Anterior cingulate cortex (tissue), 58 donors: ENCODE measurements around the gene VAV1.
"Not testable (repeated sequence)": the region's sequence is repeated elsewhere in the genome, so short reads cannot be mapped to it uniquely, and the experiment has no call there.

Experiments
- DNase-seq, 58 donors: peaks; one replicate each; lab custom pipeline; 2025; lab: John Stamatoyannopoulos, UW

Gene VAV1

DNA sequence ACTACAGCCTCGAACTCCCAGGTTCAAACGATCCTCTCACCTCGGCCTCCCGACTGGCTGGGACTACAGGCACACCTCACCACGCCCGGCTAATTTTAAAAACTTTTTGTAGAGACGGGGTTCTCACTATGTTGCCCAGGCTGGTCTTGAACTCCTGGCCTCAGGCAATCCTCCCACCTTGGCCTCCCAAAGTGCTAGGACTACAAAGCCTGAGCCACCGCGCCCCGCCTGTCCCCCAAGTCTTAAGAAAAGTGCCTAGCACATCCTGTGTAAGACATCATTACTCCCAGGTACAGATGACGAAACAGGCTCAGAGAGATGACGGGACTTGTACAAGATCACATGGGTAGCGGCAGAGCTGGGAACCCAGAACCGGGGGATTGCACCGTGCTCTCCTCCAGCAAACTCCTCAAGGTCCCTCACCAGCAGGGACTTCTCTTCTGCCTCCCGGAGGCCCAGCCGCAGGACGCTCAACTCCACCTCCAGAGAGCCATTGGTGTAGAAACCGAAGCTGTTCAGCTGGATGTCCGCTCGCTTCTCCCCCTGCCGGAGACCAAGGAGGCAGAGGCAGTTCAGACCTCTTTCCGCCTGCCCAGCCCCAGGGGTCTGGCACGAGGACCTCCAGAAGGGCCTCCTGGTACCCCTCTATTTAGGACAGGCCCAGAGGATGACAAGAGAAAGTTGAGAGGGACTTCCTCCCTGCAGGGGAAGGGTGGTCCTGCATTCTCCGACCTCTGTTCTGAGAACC, 36.2 kb upstream of the VAV1 start:
- DNase-seq = peak in 51 of 58 donors; percentile 9 to 72 (median 47)

DNA sequence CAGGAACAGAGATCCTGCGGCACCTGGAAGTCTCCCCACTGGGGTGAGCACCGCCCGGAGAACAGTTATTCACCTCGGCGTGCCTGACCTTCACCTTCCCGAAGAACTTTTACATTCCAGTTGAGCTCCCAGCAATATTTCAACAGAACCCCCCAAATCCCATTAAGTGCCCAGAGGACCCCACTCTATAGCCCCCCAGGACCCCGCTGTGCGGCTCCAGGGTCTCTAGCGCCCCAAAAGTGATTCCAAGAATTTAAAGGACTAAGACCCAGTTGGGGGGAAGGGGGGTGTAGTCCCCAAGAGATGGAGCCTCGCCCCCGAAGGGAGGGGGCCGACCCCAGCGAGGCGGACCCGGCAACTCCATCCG, 35.6 kb upstream of the VAV1 start:
- peak in 5 of 58 donors; percentile 42 to 65 (median 56) for DNase-seq

DNA sequence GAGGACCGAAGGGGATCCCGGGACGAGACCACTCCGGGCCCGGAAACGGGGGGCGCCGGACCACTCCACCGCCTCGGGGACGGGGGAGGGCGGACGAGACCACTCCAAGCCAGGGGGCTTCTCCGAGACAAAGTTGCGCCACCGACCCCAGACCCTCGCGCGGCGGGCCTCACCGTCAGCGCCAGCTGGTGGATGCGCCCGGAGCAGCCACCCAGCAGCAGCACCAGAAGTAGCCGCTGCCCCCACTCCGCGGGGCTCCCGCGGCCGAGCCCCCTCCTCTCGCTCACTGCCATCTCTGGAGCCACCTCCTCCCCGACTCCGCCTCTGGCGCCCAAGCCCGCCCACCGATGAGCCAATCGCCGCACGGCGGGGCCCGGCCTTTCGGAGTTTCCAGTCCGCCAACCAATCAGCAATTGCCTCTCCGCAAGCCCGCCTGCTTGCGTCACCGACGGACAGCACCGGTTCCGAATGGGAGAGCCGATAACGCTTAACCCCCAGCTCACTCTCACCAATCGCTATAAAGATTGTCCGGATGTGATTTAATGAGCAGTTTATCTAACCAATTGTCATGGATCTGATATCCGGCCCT, 35.1 kb upstream of the VAV1 start, which contains the start of gene GPR108:
Gene GPR108 (minus strand): TSS at position 297 of the 589 bp plus-strand sequence. CDS start 4 bp downstream, at position 293.
- peak; percentile 96 to 100 (median 100) for DNase-seq

DNA sequence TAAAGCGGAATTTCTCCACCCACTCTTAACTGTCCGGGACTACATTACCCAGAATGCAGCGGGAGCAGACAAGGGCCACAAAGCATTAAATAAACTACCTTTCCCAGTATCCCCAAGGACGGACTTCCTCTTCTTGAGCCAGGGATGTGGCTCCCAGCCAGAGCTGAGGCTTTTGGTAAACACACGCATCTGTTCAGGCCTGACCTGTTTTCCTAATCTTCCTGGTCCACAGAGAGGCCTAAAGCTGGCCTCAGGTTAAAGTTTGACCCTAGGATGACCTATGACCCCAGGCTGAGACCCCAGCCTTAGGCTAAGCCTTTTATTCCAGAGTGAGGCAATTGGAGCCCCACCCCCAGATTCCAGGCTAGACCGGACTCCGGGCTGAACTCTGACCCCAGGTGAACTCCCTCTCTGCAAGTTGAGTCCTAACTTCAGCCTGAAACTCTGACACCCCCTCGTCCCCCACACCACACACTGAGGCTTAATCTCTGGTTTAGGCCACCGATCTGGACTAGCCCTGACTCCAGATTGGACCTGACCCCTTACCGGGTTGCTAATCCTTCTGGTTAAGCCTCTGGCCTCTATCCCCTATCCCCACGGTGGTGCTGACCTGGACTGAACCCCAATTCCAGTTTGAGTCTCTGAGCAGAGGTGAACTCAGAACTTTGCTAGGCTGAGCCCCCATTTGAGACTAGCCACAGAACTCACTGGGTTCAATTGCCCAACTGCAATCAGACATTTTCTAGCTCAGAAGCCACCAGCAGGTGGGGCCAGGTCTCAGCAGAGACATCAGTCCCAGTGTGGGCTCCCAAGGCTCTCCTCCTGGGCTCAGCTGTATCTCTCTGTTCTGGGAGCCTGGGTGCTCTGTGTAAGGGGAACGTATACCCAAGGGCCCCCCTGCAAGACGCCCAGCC, 34.4 kb upstream of the VAV1 start:
- DNase-seq = peak in 54 of 58 donors; percentile 22 to 100 (median 63)

DNA sequence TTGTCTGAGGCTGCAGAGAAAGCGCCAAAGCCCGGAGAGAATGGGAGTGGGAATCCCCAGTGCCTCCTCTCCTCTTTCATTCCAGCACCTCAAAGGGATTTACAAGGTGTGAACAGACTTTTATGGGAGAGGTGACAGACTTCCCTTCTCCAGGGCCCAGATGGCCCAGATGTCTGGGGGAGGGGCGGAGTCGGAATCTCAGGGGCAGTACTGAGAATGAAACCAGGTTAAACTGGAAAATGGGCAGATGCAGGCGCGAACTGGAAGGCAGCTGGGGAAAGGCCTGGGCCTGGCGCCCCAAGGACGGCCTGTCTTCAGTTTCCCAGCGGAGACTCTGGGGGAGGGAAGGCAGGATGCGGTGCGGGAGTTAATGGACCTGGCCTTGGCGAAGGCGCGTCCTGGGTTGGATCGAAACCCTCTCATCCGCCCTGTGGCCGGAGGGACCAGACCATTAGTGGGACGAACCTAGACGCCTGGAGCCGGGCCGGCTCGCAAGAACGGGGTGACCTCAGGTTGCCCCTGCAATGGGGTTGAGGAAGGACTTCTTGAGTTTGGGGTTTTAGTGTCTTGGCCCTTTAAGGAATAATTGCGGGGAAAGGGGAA, 33.6 kb upstream of the VAV1 start:
- DNase-seq = peak in 3 of 58 donors; percentile 40 to 54 (median 54)

DNA sequence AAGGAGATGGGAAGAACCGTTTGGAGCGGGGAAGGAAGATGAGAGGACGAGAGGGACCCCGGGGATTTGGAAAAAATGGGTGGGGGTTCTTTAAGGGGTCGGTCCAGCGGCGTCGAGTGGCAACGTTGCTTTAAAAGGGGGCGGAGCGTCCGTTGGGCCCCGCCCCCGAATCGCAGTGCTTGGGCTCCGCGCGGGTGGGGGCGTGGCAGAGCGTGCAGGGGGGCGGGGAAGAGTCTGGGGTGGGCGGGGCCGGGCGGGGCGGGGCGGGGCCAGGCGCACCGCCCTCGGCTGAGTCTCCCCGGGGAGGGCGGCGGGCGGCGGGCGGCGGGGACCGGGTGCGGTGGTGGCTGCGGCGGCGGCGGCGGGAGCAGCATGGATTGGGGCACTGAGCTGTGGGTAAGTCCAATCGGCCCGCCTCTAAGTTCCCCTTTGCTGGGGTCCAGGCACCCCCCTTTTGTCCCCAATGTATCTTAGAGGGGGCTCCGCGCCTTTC, 33.1 kb upstream of the VAV1 start, which contains the start of gene TRIP10:
Gene TRIP10 (plus strand): TSS at position 291 of the 493 bp plus-strand sequence. CDS start 82 bp downstream, at position 373.
- peak in 54 of 58 donors; percentile 6 to 80 (median 64) for DNase-seq

DNA sequence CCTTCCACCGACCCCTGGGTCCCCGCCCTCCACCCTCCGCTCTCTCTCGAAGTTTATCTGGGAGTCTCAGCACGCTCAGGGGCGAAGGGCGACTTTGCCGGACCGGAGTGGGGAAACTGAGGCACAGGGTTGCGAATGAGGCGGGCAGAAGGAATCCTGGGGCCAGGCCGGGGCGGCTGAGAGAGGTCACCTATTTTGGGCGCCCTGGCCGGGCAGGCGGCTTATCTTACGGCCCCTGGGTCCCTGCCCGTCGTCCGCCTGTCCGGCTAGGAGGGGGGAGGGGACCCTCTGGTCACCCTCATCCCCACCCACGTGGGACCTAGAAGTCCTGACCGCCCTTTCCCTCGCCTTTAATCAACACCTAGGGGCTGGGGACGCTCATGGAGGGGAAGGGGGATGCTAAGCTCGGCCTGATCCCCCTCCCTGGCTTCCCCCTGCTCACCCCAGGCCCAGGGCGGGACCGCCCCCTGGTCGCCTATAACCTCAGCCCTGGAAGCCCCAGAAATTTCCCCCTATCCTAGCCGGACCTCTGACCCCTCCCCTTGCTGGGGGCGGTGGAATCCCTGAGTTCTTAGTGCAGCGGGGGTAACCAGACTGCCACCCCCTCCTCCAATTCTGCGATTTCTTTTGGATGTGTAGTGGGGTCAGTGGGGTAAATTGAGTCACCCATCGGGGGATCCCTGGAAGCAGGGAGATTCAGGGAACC, 32.5 kb upstream of the VAV1 start:
- no peak for DNase-seq

DNA sequence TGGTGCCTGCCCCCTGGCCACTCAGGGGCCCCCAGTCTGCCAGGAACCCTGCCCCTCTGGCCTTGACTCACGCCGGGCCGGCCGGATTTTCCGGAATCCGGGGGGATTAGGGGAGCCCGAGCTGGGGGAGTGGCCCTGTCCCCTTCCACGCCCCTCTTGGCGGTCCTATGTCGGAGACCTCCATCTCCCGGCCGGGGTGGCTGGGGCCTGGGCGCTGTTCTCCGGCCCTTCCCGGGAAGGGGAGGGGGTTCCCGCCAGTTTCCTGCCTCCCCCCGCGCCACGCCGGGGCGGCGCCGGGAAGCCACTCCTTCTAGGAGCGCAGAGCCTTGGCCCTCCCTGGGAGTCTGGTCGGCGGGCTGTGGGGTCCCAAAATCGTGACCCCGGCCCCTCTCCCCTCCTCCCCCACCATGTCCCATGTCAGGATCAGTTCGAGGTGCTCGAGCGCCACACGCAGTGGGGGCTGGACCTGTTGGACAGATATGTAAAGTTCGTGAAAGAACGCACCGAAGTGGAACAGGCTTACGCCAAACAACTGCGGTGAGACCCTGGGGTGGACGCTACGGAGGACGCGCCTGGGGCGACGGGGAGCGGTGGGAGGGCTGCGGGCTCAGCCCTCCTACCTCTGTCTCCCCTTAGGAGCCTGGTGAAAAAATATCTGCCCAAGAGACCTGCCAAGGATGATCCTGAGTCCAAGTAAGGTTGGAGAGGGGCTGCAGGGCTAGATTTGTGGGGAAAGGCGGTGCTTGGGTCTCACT, 31.7 kb upstream of the VAV1 start:
- DNase-seq = peak in 3 of 58 donors; percentile 15 to 30 (median 18)

DNA sequence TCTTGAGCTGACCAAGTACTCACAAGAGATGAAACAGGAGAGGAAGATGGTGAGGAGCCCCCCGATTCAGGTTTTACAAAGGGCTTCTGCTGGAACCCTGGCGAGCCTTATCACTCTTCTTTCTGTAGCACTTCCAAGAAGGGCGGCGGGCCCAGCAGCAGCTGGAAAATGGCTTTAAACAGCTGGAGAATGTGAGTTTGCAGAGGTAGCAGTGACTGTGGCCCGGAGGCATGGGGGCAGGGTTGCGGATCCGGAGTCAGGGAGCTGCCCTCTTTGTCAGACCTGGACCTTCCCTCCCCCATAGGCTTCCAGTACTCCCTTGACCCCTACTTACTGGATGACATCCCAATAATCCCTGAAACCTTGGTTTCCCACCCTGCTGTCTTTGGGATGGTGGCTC, 29.4 kb upstream of the VAV1 start:
- no peak for DNase-seq

DNA sequence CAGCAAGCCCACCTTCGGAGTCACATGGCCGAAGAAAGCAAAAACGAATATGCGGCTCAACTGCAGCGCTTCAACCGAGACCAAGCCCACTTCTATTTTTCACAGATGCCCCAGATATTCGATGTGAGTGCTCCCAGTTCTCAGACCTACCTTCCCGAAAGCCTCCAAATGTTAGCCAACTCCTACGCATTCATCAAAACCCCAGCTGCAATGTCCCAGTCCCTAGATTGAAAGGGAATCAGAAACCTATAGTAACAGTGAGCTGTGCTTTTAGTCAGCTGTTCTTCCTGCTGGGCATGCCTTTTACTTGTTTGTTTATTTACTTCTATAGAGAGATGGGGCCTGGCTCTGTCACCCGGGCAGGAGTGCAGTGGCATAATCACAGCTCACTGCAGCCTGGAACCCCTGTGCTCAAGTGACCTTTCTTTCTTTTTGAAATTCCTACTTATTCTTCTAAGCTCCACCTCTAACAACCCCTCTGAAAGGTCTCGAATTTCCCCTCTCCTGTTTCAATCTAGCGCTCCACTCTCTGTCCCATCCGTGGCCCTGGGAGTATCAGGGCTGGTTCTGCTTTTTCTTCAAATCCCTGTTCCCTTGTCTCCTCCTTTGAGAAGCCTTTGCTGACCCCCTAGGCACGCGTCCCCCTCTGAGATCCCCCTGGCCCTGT, 28.7 kb upstream of the VAV1 start:
- DNase-seq = no peak

DNA sequence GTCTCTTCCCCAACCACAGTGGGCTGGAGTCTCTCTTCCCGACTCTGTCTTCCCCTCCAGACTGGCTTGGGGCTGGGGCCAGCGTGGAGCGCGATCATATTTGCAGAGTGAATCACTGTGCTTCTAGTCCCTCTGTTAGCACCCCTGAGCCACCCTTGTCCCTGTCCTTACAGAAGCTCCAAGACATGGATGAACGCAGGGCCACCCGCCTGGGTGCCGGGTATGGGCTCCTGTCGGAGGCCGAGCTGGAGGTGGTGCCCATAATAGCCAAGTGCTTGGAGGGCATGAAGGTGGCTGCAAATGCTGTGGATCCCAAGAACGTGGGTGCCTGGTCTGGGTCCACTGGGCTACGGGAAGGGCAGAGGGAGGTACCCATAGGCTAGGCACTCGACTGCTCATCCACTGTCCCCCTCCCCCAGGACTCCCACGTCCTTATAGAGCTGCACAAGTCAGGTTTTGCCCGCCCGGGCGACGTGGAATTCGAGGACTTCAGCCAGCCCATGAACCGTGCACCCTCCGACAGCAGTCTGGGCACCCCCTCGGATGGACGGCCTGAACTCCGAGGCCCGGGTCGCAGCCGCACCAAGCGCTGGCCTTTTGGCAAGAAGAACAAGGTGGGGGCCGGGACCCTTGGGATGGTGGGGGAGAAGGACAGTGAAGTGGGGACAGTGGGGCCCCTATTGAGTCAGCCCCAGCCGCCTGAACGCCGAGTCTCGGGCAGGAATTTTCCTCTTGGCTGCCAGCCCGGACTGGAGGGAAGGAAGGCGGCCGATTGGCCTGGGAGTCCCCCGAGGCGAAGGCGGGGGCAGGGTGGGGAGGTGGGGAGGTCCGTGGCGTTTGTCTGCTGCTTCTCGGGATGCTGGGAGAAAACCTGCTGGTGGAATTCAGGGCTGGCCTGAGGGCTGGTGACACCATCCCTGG, 27.9 kb upstream of the VAV1 start:
- peak in 46 of 58 donors; percentile 5 to 78 (median 41) for DNase-seq

DNA sequence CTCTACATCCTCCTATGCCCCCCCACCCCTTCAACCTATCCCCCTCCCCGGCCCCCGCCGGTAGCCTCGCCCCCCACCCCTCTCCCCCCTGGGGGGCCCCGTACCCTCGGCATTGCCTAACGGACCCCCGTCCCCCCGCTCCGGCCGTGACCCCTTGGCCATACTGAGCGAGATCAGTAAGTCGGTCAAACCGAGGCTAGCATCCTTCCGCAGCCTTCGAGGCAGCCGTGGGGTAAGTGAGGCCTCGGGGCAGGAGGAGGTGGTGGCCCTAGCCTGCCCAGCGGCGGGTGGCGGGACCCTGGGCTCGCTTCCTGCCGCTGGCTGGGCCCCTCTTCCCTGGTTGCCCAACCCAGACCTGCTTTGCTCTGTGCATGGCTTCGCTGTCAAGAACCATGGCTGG, 26.5 kb upstream of the VAV1 start:
- no peak for DNase-seq

DNA sequence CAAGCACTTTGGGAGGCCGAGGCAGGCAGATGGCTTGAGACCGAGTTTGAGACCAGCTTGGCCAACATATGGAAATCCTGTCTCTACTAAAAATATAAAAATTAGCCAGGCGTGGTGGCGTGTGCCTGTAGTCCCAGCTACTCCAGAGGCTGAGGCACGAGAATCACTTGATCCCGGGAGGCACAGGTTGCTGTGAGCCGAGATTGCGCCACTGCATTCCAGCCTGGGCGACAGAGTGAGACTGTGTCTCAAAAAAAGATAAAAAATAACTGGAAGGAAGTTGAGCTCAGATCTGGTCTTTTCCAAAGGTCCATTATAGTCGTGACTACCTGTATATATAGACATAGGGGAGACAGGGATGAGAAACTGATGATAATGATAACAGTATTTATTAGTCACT, 24.0 kb upstream of the VAV1 start:
- DNase-seq = not testable (repeated sequence)

DNA sequence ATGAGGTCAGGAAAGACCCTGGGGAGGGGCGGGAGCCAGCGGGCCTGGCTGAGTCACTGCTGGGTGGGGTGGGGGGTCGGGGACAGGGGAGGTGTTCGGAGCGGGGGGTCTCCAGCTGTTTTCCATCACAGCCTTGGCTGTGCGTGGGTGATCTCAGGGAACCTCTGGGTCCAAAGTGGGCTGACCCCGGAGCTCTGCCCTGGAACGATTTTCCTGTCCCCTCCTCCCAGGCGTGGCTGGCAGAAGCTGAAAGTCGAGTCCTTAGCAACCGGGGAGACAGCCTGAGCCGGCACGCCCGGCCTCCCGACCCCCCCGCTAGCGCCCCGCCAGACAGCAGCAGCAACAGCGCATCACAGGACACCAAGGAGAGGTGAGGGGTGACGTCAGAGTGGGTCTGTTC, 22.4 kb upstream of the VAV1 start:
- no peak for DNase-seq

DNA sequence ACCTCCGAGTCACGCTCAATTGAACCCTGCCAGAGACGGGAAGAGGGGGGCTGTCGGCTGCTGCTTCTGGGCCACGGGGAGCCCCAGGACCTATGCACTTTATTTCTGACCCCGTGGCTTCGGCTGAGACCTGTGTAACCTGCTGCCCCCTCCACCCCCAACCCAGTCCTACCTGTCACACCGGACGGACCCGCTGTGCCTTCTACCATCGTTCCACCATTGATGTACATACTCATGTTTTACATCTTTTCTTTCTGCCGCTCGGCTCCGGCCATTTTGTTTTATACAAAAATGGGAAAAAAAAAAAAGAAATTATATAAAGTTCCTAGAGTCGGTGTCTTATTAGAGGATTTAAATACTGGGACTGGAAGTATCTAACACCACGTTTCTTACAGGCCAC, 21.3 kb upstream of the VAV1 start:
- no peak for DNase-seq

DNA sequence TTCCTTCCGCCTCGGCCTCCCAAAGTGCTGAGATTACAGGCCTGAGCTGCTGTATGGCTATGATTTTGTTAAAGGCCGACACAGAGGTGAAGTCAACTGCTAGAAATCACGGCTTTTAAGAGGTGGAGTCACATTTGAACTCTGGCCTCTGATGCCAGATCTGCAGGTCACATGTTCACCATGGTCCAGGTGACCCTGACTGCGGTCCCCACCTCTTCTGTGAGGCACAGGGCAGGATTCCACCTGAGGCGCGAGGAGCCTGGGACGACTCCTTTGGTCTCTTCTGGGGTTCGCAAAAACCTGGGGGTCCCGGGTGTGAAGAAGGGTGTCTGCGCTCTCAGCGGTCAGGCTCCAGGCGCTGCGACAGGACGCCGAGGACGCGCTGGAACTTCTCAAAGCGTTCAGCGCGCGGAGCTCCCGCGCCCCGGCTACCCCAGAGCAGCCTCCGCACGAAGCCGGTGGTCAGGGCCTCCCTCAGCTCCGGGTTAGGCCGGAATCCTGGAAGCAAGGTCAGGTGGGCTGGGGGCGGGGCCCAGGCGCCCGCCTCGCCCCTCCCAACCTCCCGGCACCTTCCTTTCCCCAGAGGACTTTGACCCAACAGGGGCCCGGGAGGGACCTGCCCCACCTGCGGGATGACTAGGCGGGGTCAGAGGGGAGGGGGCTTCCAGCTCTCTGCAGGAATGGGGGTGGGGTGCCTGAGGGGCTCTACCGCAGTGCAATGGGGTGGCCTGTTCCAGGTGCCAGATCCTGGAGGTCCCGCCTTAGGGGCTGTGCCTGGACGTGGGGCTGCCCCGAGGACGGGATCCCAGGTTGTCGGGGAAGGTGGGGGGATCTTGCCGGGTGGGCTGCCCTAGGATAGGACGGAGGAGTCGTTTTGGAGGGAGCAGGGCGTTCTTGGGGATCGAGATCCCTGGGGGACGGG, 20.0 kb upstream of the VAV1 start:
- no peak for DNase-seq
